ENCODE results near the gene PCGF6.

DNA sequence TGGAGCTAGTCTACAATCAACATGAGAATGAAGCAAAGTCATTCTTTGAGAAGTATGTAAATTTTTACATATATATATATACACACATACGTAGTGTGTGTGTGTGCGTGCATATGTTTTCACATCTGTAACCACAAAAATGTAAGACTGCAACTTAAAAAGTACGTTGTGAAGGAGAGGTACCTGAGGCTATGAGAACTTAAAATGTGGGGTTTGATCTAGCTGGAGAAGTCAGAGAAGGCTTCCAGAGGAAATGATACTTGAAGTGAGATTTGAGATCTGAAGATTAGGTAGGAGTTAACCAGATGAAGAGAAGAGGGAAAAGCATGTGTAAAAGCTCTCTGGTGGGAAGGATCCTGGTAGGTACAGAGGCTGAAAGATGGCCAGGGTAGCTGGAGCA, 22.6 kb upstream of the PCGF6 start:
- TF ChIP-seq RFX5 (IDR thresholded peaks at IDR 0.05; ENCODE audit: low read length), result no peak
- TF ChIP-seq RAD21 (IDR thresholded peaks at IDR 0.05; ENCODE audit: low read length), result no peak

Data from SK-N-SH (cell line).